22Rv1 (cell line): ENCODE results near the gene UNC93B1.

Source experiments
- CTCF ChIP-seq: fragments of 450-650 bp; IDR thresholded peaks from 2 replicates; pipeline ENCODE4 v1.5.1; 2017; ENCODE audit warnings: mild to moderate bottlenecking
- ZFX ChIP-seq: fragments of 450-650 bp; IDR thresholded peaks from 2 replicates; pipeline ENCODE4 v1.6.1; 2017; ENCODE audit warnings: antibody characterized with exemption, borderline replicate concordance

GRCh38 chr11:68019486-68019885, 15.6 kb upstream of the UNC93B1 start:
- TF ChIP-seq CTCF = no peak
- TF ChIP-seq ZFX = no peak
